Measurements from ENCODE around the gene RNPEPL1.

GRCh38 chr2:240623531-240624010 is 55.3 kb downstream of the RNPEPL1 start:
- TF ChIP-seq, protein P1, sequence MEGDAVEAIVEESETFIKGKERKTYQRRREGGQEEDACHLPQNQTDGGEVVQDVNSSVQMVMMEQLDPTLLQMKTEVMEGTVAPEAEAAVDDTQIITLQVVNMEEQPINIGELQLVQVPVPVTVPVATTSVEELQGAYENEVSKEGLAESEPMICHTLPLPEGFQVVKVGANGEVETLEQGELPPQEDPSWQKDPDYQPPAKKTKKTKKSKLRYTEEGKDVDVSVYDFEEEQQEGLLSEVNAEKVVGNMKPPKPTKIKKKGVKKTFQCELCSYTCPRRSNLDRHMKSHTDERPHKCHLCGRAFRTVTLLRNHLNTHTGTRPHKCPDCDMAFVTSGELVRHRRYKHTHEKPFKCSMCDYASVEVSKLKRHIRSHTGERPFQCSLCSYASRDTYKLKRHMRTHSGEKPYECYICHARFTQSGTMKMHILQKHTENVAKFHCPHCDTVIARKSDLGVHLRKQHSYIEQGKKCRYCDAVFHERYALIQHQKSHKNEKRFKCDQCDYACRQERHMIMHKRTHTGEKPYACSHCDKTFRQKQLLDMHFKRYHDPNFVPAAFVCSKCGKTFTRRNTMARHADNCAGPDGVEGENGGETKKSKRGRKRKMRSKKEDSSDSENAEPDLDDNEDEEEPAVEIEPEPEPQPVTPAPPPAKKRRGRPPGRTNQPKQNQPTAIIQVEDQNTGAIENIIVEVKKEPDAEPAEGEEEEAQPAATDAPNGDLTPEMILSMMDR (IDR thresholded peaks at IDR 0.05 in 4 of 5, conservative IDR thresholded peaks at IDR 0.05 in 1 of 5): no peak
- TF ChIP-seq POLR2A (IDR thresholded peaks at IDR 0.05): no peak

Data from gastrocnemius medialis (tissue), 4 donors.